Esophagus squamous epithelium (tissue), 4 donors: Measurements from ENCODE around the gene CEP112.

Experiments used
- CTCF ChIP-seq, 6 experiments: fragments of 450-650 bp in 4 of 6; fragments of 200-600 bp in 2 of 6; sonication (generic) in 2 of 6; IDR thresholded peaks; one replicate each; pipeline ENCODE4 v1.5.1; 2016 to 2019; ENCODE audit warnings: antibody characterized with exemption in 6 of 6, mild to moderate bottlenecking in 4 of 6, moderate library complexity in 4 of 6
- POLR2A ChIP-seq, 4 donors: fragments of 450-650 bp; IDR thresholded peaks; one replicate each; pipeline ENCODE4 v1.6.1; 2017; ENCODE audit warnings: antibody characterized with exemption in 4 of 4, mild to moderate bottlenecking in 4 of 4, moderate library complexity in 3 of 4

DNA sequence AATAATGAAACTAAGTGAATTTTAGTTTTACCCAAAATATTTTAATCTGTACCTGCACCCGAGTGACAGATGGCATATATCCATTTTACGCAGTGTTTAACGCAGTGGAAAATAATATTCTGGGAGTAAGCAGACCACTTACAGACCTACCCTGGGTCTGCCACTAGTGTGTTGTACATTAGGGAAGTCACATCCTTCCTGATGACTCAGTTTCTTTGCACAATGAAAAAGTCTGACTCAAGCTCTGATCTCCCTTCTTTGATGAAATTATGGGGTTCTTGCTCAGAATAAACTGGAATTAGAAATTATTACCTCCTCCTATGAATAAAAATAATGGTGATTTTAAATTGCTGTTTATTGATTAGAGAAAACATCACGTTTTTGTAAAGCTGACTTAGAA, 507.3 kb downstream of the CEP112 start:
- TF ChIP-seq CTCF (IDR thresholded peaks at IDR 0.05) (no peak), POLR2A (IDR thresholded peaks at IDR 0.05) (no peak)
